ENCODE data around the gene WDR37.

GRCh38 chr10:1110674-1111119 is 54.5 kb downstream of the WDR37 start:
- TF ChIP-seq, protein P1, sequence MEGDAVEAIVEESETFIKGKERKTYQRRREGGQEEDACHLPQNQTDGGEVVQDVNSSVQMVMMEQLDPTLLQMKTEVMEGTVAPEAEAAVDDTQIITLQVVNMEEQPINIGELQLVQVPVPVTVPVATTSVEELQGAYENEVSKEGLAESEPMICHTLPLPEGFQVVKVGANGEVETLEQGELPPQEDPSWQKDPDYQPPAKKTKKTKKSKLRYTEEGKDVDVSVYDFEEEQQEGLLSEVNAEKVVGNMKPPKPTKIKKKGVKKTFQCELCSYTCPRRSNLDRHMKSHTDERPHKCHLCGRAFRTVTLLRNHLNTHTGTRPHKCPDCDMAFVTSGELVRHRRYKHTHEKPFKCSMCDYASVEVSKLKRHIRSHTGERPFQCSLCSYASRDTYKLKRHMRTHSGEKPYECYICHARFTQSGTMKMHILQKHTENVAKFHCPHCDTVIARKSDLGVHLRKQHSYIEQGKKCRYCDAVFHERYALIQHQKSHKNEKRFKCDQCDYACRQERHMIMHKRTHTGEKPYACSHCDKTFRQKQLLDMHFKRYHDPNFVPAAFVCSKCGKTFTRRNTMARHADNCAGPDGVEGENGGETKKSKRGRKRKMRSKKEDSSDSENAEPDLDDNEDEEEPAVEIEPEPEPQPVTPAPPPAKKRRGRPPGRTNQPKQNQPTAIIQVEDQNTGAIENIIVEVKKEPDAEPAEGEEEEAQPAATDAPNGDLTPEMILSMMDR (IDR thresholded peaks at IDR 0.05; ENCODE audit: borderline replicate concordance, extremely low read depth, low read length, poor library complexity, severe bottlenecking) = no peak
- TF ChIP-seq EZH2 (IDR thresholded peaks at IDR 0.05; ENCODE audit: borderline replicate concordance, low read depth, low read length, severe bottlenecking) = no peak
